Measurements from ENCODE around the gene PCNX4.

Gene PCNX4

GRCh38 chr14:60210703-60211102, 119.0 kb downstream of the PCNX4 start:
- DNase-seq, result no peak

DNA sequence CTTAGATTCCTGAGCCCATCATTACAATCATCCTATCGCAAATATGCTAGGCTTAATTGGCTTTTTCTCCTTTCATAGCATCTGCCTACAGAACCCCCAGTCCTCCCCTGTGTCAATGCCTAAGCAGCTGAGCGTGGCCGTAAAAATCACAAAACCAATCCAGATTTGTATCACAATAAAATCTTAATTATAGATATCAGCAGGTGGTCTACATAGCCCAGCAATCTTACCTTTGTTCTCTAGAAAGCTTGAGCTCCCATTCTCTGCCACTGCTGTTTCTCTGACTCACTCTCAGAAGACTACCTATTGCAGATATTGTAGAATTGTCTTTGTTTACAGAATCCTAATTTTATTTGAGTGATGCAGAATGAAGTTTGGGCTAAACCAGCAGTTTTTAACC, 119.4 kb downstream of the PCNX4 start:
- no peak for DNase-seq

- DNase-seq, result no peak
Measured at GRCh38 chr14:60212503-60213371, 121.0 kb downstream of the PCNX4 start.

GRCh38 chr14:60214003-60214402, 122.3 kb downstream of the PCNX4 start:
- DNase-seq, result no peak

DNA sequence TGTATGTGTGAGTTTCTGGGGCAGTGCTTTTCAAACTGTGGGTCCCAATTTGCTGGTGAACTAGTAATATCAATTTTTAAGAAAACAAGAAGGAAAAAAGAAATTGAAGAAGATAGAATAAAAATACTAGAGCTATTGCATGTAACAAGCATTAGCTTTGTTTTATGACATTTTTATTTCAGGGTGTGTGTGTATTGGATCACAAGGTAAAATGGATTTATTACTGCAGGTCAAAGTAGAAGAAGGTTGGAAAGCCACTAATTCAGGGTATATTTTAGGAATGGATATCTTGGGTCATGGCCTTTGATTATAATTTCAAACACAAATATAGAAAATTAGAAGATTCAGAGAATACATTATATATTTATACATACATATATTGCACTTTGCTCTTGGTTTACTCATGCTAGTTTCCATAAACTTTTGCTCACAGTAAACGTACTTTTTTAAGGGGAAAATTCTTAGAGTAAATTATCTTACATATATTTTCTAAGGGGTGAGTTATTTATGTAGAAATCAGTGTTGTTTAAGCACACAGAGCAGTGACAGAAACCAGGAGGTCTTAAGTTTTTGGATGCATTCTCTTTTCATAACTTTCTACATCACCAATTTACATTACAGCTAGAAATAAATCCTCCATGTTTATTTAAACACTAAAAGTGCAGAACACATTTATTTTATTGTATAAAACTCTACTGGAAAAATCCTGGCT, 122.8 kb downstream of the PCNX4 start:
- DNase-seq, result no peak

DNA sequence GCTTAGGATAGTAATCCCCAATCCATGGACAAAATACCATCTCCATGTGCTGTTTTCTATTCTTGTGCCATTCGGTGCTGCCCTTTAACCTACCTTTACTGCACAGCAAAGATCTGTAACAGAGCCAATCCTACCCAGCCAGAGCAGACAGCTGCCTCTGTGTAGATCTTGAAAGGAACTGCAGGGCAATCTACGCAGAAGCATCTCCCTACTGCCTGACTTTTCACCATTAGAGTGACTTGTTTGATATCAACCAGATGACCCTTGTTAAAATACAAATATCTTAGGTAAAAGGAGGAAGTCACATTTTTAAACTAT, 123.4 kb downstream of the PCNX4 start:
- DNase-seq, result no peak

GRCh38 chr14:60215520-60216420, 124.0 kb downstream of the PCNX4 start:
- DNase-seq, result no peak

- DNase-seq, result no peak
Measured at GRCh38 chr14:60217713-60218112, 126.0 kb downstream of the PCNX4 start.
